NCI-H345 treated with DMSO at 0.1 percent for 48 hours (cell line): ENCODE measurements around the gene SLC6A3.

Experiments
- DNase-seq: peaks from one replicate; lab custom pipeline; 2025; ENCODE audit not compliant: unreplicated experiment; lab: John Stamatoyannopoulos, UW

SLC6A3 gene

DNA sequence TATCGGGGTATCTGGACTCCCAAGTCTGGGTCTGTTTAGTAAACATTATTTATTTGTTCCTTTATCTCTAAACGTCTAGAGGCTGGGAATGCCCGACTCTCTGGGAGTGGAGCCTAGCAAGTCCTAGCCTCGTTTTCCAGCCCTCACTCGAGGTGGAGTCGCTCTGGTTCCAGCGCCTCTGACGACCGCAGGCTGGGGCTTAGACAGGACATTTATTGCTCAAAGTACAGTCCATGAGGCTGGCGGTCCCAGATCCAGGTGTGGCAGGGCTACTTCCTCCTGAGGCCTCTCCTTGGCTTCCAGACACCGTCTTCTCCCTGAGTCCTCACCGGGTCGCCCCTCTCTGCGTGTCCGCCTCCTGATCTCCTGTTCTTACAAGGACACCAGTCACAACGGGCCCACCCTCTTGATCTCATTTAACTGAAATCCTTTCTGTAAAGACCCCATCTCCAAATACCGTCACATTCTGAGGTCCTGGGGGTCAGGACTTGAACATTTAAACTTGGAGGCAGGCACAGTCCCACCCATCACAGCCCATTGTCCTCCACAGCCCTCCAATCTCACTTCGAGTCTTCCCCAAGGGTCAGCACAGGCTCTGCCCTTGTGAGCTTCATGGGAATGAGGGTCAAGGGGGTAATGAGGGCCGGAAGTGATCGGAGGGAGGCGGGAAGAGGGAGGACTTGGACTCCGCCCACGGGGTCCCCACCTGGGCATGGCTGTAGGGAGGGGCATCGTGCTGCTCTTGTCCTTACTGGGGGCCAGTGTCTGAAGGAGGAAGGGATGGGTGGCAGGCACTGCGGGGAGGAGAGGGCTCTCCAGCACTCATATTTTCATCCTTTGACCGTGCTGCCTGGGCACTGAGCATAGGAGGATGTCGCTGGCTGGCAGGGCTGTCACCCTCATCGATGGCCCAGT, 88.1 kb downstream of the SLC6A3 start:
- no peak for DNase-seq

DNA sequence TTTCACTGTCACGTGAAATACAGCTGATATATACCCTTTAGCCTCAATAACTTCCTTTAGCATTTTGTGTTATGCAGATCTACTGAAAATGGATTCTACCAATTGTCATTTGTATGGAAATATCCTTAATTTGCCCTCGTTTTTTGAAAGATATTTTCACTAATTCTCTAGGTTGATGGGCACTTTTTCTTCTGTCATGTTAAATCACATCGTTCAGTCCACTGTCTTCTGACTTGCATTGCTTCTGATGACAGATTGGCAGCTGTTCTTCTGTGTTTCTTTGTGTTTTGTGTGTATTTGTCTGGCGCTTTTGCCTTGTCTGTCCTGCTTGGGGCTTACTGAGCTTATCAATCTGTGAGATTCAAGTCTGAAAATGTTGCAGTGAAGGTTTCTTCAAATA, 90.7 kb downstream of the SLC6A3 start:
- DNase-seq: no peak

GRCh38 chr5:1352231-1353219, 92.7 kb downstream of the SLC6A3 start:
- DNase-seq: no peak

DNA sequence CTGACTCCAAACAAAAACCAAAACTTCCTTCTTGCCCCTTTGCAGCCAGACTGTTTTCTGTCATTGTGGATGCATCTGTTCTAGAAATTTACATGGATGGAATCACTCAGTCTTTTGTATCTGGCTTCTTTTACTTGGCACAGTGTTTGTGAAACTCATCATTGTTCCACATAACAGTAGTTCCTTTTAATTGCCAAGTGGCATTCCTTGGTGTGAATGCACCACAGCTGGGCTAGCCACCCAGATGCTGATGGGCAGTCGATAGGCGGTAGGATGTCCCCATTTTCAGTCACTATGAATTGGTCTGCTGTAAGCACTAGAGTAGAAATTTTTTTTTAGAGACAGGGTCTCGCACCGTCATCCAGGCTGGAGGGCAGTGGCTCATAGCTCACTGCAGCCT, 94.1 kb downstream of the SLC6A3 start:
- DNase-seq: no peak

GRCh38 chr5:1349246-1349645, 96.0 kb downstream of the SLC6A3 start:
- DNase-seq: no peak

DNA sequence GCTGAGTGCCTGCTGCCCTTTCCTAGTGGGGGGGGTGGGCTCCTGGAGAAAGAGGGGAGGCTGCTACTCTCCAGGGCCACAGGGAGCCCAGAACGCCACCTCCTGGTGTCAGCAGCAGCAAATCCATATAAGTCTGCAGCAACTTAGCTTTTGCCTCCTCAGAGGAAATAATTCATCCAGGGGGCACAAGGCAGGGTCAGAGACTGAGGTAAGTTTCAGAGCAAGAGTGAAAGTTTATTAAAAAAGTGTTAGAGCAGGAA, 96.3 kb downstream of the SLC6A3 start:
- no peak for DNase-seq

DNA sequence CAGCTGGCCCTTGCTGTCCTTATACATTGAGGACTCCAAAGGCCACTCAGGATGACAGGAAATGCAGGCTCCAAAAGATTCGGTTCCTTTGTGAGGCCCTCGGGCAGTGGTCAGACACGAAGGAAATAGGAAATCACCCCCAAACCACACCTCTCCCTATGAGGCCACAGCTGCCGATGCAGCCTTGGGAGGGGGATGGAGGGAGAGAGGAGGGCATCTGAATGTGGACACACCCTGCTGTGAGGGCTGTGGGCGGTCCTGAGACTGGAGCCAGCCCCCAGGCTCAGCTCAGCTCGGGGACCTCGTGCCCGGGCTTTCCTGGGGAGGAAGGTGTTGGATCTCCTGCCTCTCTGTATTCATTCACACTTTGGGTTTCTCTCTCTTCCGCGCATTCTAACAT, 97.7 kb downstream of the SLC6A3 start:
- no peak for DNase-seq

DNA sequence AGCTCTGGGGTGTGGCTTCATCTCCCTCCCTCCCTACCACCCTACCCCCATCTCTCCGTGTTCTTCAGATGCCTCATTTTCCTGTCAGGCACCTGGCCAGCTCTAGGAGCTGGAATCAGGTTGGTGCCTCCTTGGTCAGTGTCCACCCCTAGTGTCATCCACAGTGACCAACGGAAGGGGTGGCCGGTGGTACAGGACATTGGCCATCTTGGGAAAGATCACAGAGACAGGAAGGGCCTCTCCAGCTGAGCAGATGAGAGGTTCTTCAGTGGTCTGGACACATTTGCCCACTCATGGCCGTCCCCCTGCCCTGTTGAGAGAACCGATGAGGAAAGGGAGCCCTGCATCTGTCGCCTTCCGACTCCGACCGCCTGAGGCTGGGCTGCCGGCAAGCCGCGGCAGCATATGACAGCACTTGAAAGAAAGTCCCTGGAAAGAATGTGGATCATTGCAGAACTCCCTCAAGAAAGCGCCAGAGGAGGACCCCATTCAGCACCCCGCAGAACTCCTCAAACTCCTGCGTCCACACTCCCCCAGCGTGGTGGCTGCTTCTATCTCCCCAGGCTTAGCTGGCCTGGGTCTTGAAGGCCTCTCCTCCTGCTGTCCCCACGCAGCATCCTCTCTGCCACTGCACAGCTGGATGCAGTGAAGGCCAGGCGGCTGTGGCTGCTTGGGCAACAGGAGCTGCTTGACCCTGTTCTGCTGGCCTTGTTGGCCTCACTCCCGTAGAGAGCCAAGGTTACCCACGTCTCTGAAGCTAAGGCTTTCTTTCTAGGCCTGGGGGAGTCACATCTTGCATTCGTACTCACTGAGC, 98.4 kb downstream of the SLC6A3 start:
- no peak for DNase-seq

DNA sequence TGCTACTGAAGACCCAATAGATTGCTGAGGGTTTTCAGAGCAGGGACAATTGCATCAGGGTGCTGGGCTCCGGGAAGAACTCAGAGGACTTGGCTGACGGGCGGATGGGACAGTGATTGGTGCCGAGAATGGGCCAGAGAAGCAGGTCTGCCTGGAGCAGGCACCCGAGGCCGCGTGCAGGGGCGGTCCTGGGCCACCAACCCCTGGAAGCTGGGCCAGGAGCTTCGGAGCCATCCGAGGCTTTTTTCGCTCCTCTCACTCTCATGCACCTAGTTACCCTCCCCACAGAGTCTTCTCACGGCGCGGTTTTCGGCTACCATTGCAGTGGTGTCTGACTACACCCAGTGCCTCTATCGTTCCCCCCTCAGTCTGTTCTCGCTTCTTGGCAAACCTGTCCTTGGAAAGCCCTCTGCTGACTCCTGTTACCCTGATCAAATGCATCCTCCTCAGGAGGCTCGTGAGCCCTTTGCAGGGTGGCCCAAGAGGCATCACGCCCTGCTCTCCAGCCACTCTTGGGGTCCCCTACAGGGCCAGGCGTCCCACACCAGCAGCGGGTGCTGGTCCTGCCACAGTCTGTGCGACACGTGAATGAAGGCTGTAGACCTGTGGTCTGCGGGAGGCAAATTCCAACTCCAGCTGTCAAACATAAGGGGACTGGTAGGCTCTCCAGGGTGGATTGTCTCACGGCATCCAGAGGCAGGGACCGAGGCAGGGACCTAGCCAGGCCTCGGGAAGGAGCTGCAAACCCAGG, 99.2 kb downstream of the SLC6A3 start:
- DNase-seq: no peak

DNA sequence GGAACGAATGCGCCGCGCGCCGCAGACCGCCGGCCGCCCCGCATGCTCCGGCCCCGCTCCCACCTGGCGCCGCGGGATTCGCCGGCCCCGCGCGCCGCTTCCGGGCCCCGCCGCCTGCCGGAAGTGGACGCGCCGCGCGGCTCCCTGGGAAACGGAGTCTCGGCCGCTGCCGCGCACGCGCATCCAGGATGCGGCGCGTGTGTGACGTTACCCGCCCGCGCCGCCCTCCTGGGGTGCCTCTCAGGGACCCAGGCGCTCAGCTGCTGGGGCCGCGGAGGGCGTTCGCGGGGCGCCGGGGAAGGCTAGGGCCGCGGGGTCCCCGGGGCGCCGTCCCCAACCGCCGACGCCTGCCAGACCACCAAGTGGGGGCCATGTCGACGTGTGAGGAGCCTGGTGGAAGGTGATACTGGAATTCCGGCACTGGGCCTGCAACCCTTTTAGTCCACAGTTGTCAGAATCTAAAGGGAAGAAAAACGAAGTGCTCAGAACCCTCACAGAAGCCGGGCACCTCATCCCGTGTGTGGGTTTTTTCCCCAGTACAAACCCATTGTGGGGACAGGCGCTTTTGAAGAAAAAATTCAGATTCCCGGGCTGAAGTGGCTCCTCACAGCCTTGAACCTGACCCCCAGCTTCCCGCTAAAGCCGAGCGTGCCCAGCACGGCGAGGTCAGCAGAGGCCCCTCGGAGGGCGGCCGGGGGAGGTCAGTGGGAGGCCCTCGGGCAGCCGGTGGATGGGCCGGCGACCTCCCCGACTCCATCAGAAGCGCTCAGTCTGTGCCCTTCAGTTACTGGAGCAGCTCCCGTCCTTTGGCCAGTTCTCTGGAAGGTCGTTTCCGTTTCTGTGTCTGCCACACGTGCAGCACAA, 100.0 kb downstream of the SLC6A3 start, which contains the start of gene CLPTM1L:
Gene CLPTM1L (minus strand): TSS at position 125 of the 864 bp plus-strand sequence. CDS start 258 bp downstream, outside the sequence.
- DNase-seq: peak; percentile 73

- no peak for DNase-seq
These were observed 101.0 kb downstream of the SLC6A3 start for GRCh38 chr5:1343931-1344901.

GRCh38 chr5:1343315-1343751, 101.9 kb downstream of the SLC6A3 start:
- DNase-seq: no peak
